Ishikawa (cell line): ENCODE measurements around the gene SHC1.

ENCODE experiments used
- EP300 ChIP-seq: IDR thresholded peaks from 2 replicates; pipeline ENCODE4 v1.6.1; 2012; ENCODE audit warnings: borderline replicate concordance
- RAD21 ChIP-seq: IDR thresholded peaks from 2 replicates; pipeline ENCODE4 v1.6.1; 2012; ENCODE audit warnings: low read depth
- TEAD4 ChIP-seq: IDR thresholded peaks from 2 replicates; pipeline ENCODE4 v1.6.1; 2012
- YY1 ChIP-seq: IDR thresholded peaks from 2 replicates; pipeline ENCODE4 v1.6.1; 2012; ENCODE audit warnings: low read depth
- TF ChIP-seq, protein P1 (sequence below): IDR thresholded peaks from 2 replicates; pipeline ENCODE4 v1.6.1; 2012; ENCODE audit warnings: low read depth, mild to moderate bottlenecking
- TF ChIP-seq, protein P2 (sequence below): IDR thresholded peaks from 2 replicates; pipeline ENCODE4 v1.6.1; 2012

DNA sequence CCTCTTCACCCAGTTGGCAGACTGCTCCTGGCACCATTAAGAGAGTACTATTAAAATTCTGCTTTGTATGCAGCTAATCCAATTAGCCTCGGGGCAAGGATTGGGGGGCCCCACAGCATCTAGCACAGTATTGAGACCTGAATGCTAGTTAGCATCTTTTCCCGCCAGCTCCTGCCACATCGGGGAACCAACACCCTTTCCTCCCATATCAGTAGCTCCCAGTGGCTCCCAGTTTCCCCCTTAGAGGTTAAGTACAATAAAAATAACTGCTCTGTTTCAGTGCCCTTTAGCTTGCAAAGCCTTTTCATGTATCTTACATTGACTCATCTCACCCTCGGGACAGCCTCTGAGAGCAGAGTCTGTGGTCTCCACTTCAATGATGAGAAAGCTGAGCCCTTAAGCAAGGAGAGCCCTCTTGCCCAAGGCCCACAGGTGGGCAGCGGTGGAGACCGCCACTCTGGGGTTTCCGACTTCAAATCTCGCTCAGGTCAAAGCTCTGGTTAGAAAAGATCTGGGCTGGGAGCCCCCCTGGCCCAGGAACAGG, 29.8 kb downstream of the SHC1 start:
- TF ChIP-seq, protein P1, sequence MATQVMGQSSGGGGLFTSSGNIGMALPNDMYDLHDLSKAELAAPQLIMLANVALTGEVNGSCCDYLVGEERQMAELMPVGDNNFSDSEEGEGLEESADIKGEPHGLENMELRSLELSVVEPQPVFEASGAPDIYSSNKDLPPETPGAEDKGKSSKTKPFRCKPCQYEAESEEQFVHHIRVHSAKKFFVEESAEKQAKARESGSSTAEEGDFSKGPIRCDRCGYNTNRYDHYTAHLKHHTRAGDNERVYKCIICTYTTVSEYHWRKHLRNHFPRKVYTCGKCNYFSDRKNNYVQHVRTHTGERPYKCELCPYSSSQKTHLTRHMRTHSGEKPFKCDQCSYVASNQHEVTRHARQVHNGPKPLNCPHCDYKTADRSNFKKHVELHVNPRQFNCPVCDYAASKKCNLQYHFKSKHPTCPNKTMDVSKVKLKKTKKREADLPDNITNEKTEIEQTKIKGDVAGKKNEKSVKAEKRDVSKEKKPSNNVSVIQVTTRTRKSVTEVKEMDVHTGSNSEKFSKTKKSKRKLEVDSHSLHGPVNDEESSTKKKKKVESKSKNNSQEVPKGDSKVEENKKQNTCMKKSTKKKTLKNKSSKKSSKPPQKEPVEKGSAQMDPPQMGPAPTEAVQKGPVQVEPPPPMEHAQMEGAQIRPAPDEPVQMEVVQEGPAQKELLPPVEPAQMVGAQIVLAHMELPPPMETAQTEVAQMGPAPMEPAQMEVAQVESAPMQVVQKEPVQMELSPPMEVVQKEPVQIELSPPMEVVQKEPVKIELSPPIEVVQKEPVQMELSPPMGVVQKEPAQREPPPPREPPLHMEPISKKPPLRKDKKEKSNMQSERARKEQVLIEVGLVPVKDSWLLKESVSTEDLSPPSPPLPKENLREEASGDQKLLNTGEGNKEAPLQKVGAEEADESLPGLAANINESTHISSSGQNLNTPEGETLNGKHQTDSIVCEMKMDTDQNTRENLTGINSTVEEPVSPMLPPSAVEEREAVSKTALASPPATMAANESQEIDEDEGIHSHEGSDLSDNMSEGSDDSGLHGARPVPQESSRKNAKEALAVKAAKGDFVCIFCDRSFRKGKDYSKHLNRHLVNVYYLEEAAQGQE = no peak
- no peak for TF ChIP-seq YY1
- TF ChIP-seq EP300 = no peak
- TF ChIP-seq, protein P2, sequence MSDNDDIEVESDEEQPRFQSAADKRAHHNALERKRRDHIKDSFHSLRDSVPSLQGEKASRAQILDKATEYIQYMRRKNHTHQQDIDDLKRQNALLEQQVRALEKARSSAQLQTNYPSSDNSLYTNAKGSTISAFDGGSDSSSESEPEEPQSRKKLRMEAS = no peak
- no peak for TF ChIP-seq TEAD4
- no peak for TF ChIP-seq RAD21
